Sigmoid colon (tissue), 7 donors: ENCODE data around the gene OLIG3. TPM values are rescaled to one million over a fixed set of nuclear protein-coding genes. Genes with fewer than 3 reads are reported as not detected.

Experiments
- DNase-seq: peaks from one replicate; pipeline ENCODE4 v3.0.0-alpha.2; 2019
- H3K27ac ChIP-seq, 4 donors: fragments of 200-600 bp; sonication (generic); one replicate each; pipeline ENCODE4 v1.5.1; 2016 to 2019; ENCODE audit warnings: mild to moderate bottlenecking in 1 of 4
- H3K27me3 ChIP-seq, 3 donors: fragments of 200-600 bp; sonication (generic); one replicate each; pipeline ENCODE4 v1.5.1; 2019; ENCODE audit warnings: mild to moderate bottlenecking in 1 of 3
- H3K36me3 ChIP-seq, 4 donors: fragments of 200-600 bp; sonication (generic); one replicate each; pipeline ENCODE4 v1.5.1; 2016 to 2019
- H3K4me1 ChIP-seq, 4 donors: fragments of 200-600 bp; sonication (generic); one replicate each; pipeline ENCODE4 v1.5.1; 2017 to 2019
- H3K4me3 ChIP-seq, 4 donors: fragments of 200-600 bp; sonication (generic); one replicate each; pipeline ENCODE4 v1.5.1; 2017 to 2019; ENCODE audit warnings: mild to moderate bottlenecking in 2 of 4, moderate library complexity in 1 of 4
- H3K9me3 ChIP-seq, 4 donors: fragments of 200-600 bp in 3 of 4; sonication (generic) in 3 of 4; one replicate each; pipeline versions ENCODE4 v1.5.1 to v1.6.1; 2013 to 2019
- CTCF ChIP-seq, 4 experiments: fragments of 450-650 bp in 3 of 4; fragments of 200-600 bp in 1 of 4; IDR thresholded peaks; one replicate each; pipeline ENCODE4 v1.5.1; 2016 to 2019; ENCODE audit warnings: antibody characterized with exemption in 4 of 4, mild to moderate bottlenecking in 3 of 4, moderate library complexity in 2 of 4
- EP300 ChIP-seq, 4 donors: sonication (generic); formaldehyde crosslinking; IDR thresholded peaks; one replicate each; pipeline ENCODE4 v1.6.1; 2017; ENCODE audit warnings: antibody characterized with exemption in 4 of 4
- POLR2A ChIP-seq, 2 donors: fragments of 450-650 bp; IDR thresholded peaks; one replicate each; pipeline ENCODE4 v1.6.1; 2016; ENCODE audit warnings: antibody characterized with exemption in 2 of 2, mild to moderate bottlenecking in 2 of 2, moderate library complexity in 2 of 2
- POLR2AphosphoS5 ChIP-seq, 4 donors: sonication (generic); formaldehyde crosslinking; IDR thresholded peaks; one replicate each; pipeline ENCODE4 v1.6.1; 2017; ENCODE audit warnings: antibody characterized with exemption in 4 of 4
- WGBS, 2 donors: extraction: QIAGEN DNeasy Blood & Tissue Kit; methylation state at CpG; one replicate each; pipeline ENCODE4 v1.1.7; 2013; 5-methylcytosine and 5-hydroxymethylcytosine counted together
- intact Hi-C: fragments of 100-400 bp; cut with DNase I; formaldehyde crosslinking; loops from one replicate; pipeline ENCODE4 v1.15.1; 2023
- polyA plus RNA-seq, 3 donors: library from polyadenylated mRNA; stranded (reverse); fragments of 200-250 nt; gene quantifications; one replicate each; pipeline ENCODE4 v1.2.3, GENCODE V29; 2013
- total RNA-seq, 4 donors: library from RNA; depleted of rRNA; stranded (reverse); fragments of >200 nt; gene quantifications; one replicate each; pipeline ENCODE4 v1.1.0, GENCODE V29; 2016
- donor health status: healthy with polysubstance abuse.
- donor health status: Bipolar disorder and iron deficiency.
- donor health status: healthy.

OLIG3 gene
- total and polyA plus RNA-seq, 7 donors, result not detected

- no peak for TF ChIP-seq POLR2AphosphoS5 (IDR thresholded peaks at IDR 0.05)
- intact Hi-C loops, result no loop called here
- Histone ChIP-seq H3K9me3 (no peaks in the 10 kb centered on the region), H3K36me3 (no peaks in the 10 kb centered on the region), H3K27me3 (peaks cover 77 to 100% (median 98%) of the 10 kb centered on the region in 3 donors), H3K27ac (no peak overlapping the region), H3K4me3 (peak overlapping the region in 1 of 4 donors; percentile 24), H3K4me1 (peaks cover 0 to 61% (median 60%) of the 10 kb centered on the region in 4 donors)
- no peak for DNase-seq
- WGBS, 2 donors, result 10 to 13% methylated on average over 29 of the region's 29 CpGs
Observed at GRCh38 chr6:137492289-137493217, 1.6 kb downstream of the OLIG3 start.

- H3K9me3 ChIP-seq, result no peaks in the 10 kb centered on the region
- no peaks in the 10 kb centered on the region for H3K36me3 ChIP-seq
- TF ChIP-seq CTCF (IDR thresholded peaks at IDR 0.05) (no peak), POLR2A (IDR thresholded peaks at IDR 0.05) (no peak), POLR2AphosphoS5 (IDR thresholded peaks at IDR 0.05) (no peak), EP300 (IDR thresholded peaks at IDR 0.05) (no peak)
- no peak for DNase-seq
- H3K4me1 ChIP-seq, result peaks cover 0 to 51% (median 50%) of the 10 kb centered on the region in 4 donors
- no peak overlapping the region for H3K27ac ChIP-seq
- peaks cover 68 to 100% (median 98%) of the 10 kb centered on the region in 3 donors for H3K27me3 ChIP-seq
- H3K4me3 ChIP-seq, result no peak overlapping the region
- intact Hi-C loops, result no loop called here
- WGBS, 2 donors, result 26 to 30% methylated on average over 6 of the region's 6 CpGs
Observed at GRCh38 chr6:137491478-137491877, 2.7 kb downstream of the OLIG3 start.

- Histone ChIP-seq H3K27ac (no peak overlapping the region), H3K4me3 (no peak overlapping the region), H3K4me1 (peaks cover 0 to 49% (median 47%) of the 10 kb centered on the region in 4 donors), H3K27me3 (peaks cover 63 to 100% (median 95%) of the 10 kb centered on the region in 3 donors), H3K36me3 (no peaks in the 10 kb centered on the region), H3K9me3 (no peaks in the 10 kb centered on the region)
- TF ChIP-seq EP300 (IDR thresholded peaks at IDR 0.05), result no peak
- TF ChIP-seq POLR2A (IDR thresholded peaks at IDR 0.05), result no peak
- TF ChIP-seq CTCF (IDR thresholded peaks at IDR 0.05), result no peak
- no peak for DNase-seq
- intact Hi-C loops, result no loop called here
- WGBS, 2 donors, result 70 to 86% methylated on average over 4 of the region's 4 CpGs
Observed at GRCh38 chr6:137490961-137491360, 3.2 kb downstream of the OLIG3 start.

- Histone ChIP-seq H3K4me1 (peaks cover 0 to 42% (median 41%) of the 10 kb centered on the region in 4 donors), H3K27ac (no peak overlapping the region), H3K4me3 (no peak overlapping the region), H3K36me3 (no peaks in the 10 kb centered on the region), H3K9me3 (no peaks in the 10 kb centered on the region), H3K27me3 (peaks cover 56 to 99% (median 88%) of the 10 kb centered on the region in 3 donors)
- 28 to 38% methylated on average over 19 of the region's 19 CpGs for WGBS, 2 donors
- TF ChIP-seq EP300 (IDR thresholded peaks at IDR 0.05) (no peak), CTCF (IDR thresholded peaks at IDR 0.05) (no peak), POLR2AphosphoS5 (IDR thresholded peaks at IDR 0.05) (no peak), POLR2A (IDR thresholded peaks at IDR 0.05) (no peak)
- no peak for DNase-seq
- intact Hi-C loops, result no loop called here
Observed at GRCh38 chr6:137490006-137490905, 3.9 kb downstream of the OLIG3 start.
